HL-60/S4 treated with retinoic acid at 250 ng/mL for 4 days and 3 days (cell line): Measurements from ENCODE around the gene FAM110A.
"Not testable (repeated sequence)": the region's sequence is repeated elsewhere in the genome, so short reads cannot be mapped to it uniquely, and the experiment has no call there.

ENCODE experiments used
- in situ Hi-C: fragments of 300-500 bp; cut with MboI; formaldehyde crosslinking; loops from 2 replicates; pipeline ENCODE4 v1.7.0; 2022; ENCODE audit warnings: low sequenced_read_pairs

FAM110A gene

DNA sequence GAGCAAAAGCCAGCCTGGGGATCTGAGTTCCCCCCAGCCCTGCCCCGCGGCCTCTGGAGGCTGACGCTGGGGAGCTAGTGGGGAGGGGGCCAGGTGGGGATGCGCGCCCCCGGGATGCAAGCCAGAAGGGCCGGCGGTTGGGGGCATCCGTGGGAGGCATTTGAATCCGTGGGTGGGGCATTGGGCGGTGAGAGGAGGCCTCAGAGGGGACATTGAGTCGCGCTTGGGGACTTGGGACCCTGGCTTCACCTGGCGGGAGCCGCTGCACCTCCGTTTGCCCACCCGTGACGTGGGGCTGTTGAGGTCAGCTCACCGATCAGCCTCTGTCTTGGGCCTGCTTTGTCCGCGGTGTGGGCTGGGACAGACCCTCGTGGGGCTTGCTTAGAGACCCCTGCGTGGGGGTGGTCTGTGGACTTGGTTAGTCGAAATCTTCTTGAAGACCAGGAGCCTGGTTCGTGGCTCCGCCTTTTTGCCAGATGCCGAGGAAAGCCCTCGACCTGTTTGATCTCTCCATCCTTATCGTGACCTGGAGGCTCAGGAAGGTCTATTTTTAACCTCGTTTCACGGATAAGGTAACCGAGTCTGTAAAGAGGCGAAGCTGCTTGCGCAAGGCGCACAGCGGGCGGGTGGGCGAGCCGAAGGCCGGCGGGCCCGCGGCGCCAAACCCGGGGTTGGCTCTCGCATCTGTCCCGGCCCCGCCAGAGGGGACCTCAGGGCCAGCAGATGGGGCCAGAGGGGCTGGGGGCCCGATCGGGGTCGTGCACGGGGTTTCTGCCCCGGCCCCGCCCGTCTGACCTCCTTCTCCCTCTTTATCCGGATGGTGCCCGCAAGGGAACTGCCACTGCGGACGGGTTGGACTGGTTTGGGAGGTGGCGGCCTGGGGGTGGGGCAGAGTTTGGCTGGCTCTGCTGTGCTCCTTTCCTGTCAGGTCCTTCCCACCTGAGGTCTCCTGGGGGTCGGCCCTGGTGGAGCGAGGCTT lies 8.3 kb downstream of the FAM110A start:
- in situ Hi-C loops: no loop called here

DNA sequence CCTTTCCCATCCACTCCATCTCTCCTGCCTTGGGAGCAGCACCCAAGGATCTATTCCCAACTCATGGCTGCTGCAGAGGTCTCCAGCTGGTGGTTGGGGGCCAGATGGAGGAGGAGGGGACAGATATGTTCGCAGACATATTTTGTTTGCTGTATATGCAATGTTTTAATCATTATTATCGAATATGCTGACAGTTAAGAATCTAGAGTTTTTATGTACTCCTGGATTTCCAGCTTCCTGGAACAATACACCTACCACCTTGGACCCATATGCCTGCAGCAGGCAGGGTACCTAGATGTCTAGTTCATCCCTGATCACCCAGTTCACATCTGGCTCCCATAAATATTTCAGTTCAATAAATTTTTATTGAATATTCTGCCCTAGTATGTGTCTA lies 9.0 kb downstream of the FAM110A start:
- in situ Hi-C loops: no loop called here

DNA sequence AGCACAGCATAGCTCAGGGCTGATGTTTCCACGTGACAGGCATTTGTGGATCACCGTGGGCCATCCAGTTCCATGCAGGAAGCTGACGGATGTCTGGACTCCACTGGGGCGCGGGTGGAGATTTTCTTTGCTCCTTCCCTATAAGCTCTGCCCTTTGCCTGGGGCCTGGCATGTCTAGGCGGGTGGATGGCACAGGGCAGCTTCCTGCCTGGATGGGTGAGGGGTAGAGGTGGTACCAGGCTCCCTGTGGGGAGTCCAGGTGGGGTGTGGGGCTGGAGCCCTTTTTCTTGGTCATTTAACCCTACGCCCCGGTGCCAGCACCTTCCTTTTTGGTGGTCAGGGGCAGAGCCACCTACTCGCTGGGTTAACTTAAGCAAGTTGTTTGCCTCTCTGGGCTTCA lies 10.4 kb downstream of the FAM110A start:
- in situ Hi-C loops: no loop called here

DNA sequence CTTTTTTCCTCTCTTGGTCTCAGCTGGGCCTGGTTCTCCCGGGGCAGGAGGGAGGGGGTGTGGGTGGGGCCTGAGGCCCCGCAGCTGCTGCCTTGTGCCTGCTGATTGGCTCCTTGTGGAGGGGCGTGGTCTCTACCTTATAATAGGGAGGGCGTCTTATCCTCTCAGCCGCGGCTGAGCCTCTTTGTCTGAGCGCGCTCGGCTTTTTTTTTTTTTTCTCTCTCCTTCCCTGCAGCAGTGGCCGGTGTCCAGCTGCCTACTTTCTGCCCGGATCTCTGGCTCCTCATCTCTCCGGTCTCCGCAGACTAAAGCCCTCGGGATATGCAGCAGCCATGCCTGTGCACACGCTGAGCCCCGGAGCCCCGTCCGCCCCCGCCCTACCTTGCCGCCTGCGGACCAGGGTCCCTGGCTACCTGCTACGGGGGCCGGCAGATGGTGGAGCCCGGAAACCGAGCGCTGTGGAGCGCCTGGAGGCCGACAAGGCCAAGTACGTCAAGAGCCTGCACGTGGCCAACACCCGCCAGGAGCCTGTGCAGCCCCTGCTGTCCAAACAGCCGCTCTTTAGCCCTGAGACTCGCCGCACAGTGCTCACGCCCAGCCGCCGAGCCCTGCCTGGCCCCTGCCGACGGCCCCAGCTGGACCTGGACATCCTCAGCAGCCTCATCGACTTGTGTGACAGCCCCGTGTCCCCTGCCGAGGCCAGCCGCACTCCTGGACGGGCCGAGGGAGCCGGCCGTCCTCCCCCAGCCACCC lies 11.1 kb downstream of the FAM110A start:
- in situ Hi-C loops: no loop called here

DNA sequence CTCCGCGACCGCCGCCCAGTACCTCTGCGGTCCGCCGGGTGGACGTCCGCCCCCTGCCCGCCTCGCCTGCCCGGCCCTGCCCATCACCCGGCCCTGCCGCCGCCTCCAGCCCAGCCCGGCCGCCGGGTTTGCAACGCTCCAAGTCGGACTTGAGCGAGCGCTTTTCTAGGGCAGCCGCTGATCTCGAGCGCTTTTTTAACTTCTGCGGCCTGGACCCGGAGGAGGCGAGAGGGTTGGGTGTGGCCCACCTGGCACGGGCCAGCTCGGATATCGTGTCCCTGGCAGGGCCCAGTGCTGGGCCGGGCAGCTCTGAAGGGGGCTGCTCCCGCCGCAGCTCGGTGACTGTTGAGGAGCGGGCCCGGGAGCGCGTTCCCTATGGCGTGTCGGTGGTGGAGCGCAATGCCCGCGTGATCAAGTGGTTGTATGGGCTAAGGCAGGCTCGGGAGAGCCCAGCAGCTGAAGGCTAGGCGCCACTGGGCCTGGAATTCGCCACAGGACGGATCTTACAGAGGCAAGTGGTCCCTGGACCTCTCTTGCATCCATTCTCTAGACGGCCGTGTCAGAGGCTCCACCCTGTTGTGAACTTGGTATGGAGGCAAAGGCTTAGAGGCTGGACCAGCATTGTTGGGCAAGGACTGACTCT lies 11.8 kb downstream of the FAM110A start:
- in situ Hi-C loops: no loop called here

GRCh38 chr20:845941-846893 lies 12.7 kb downstream of the FAM110A start:
- in situ Hi-C loops: no loop called here

DNA sequence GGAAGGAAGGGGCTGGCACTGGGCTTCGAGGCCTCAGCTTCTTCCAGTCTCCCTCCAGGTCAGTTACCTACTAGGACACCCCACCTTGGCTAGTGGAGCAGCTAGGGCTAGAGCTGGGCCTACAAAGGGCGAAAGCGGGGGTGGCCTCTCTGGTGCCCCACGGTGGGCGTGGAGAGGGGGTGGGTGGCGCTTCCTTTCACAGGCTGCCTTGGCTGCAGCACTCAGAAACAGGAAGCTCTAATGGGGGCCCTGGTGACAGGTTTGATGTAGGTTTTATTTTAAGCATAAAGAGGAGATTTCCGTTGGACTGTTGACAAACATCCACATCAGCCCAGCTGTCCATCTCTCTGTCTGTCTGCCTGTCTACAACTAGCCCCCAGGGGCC lies 13.4 kb downstream of the FAM110A start:
- in situ Hi-C loops: no loop called here

- in situ Hi-C loops: no loop called here
These were observed 14.7 kb downstream of the FAM110A start for GRCh38 chr20:848193-848592.

DNA sequence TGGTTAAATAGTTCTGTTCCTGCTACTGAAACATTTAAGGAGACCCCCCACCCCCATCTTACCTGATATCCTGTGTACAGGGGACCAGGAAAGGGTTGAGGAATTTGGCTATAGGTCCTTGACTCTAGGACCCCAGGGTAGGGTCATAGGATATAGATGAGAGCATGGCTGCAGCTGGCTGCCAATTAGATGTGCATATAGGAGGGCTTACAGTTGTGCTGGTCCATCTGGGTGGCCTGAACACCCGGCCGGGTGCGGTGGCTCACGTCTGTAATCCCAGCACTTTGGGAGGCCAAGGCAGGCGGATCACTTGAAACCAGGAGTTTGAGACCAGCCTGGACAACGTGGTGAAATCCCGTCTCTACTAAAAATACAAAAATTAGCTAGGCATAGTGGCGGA lies 15.2 kb downstream of the FAM110A start:
- in situ Hi-C loops: not testable (repeated sequence)

DNA sequence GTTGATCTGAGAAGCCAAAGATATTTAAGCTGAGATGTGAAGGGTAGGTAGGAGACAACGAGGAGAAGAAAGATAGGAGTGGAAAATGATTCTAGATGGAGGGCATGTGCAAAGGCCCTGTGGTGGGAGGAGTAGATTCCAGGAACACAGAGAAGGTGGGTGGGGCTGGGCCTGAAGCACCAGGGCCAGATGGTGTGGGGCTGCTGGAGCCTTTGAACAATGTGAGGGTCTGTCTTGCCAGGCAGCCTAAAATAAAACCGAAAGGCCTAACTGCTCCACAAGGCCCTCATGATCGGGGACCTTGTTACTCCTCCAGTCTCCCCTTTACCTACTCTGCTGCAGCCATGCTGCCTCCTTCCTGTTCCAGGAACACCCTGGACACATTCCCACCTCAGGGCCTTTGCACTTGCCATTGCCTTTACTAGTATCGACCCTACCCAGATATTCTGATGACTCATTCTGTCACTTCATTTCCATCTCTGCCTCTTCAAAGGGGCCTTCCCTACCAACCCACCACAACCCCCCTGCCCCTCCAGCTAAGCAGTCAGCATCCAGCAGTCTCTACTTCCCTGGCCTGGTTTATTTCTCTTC lies 20.0 kb downstream of the FAM110A start:
- in situ Hi-C loops: no loop called here

DNA sequence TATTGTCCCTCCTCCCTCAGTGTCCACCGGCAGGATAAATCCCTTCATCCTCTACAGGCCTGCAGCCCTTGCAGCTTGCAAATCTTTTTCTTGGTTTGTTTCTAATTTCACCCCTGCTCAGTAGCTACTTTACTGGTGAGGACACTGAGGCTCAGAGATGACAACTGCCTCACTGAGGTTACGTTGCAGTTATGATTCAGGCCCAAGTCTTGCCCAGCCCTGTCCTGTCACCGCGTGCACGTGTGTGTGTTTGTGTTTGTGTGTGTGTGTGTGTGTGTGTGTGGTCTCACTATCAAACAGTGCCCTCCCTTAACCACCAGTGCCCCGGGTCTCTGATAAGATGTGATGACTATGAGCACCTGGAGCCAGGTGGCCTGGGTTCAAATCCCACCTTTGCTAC lies 21.1 kb downstream of the FAM110A start:
- in situ Hi-C loops: no loop called here

- in situ Hi-C loops: no loop called here
These were observed 22.2 kb downstream of the FAM110A start for GRCh38 chr20:855466-856360.

DNA sequence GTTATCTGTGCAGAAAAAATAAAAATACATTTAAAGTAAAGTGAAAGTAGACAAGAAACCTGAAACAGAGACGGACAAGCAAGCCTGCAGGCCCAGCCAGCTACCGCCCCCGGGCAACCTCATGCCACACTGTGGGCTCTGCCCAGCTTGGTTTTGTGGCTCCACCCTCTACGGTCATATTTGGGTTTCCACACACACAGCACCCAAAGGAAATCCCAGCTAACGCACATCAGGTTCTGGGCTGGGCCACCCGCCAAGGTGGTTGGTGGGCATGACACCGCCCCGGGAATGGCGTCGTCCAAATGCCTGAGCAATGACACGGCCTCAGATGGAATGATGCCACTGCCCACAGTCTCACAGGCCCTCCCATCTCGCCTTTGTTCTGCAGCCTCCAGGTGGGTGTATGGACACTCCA lies 22.9 kb downstream of the FAM110A start:
- in situ Hi-C loops: no loop called here

- in situ Hi-C loops: no loop called here
These were observed 24.5 kb downstream of the FAM110A start for GRCh38 chr20:858011-858410.

DNA sequence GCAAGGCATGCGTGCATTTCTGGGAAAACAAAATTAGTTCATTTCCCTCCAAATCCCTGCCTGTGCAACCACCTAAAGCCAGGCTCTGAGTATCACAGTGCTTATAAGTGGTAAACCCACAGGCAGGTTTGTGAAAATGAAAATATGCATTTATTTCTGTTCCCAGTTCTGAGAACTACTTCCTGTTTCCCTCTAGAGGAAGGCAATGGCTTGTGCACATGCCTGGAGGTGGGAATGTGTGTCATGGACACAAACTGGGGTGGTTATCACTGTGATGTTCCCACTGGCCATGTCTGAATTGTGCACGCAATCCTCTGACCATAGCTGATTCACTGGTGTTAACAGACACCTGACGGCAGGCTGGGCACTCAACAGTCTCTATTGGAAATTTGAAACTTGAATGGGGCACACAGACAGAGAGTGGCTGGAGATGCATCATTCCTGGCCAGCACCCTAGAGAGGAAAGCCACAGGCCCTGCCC lies 26.3 kb downstream of the FAM110A start:
- in situ Hi-C loops: no loop called here

DNA sequence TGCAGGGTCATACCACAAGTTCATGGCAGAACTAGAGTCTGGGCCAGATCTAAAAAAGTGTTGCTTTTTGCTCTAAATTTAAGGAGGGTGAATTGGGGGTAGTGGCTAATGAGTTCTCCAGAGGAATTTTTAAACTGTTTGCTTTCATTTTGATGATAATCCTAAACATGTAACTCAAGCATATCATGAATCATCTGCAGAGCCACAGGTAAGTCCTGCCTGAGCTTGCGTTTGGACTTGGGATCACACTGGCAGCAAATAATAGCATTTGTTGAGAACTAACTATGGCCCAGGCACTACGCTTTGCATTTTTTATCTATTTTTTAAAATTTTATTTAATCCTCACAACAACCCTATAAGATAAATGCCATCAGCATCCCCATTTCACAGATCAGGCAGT lies 27.4 kb downstream of the FAM110A start:
- in situ Hi-C loops: no loop called here

GRCh38 chr20:865440-865839 lies 31.9 kb downstream of the FAM110A start:
- in situ Hi-C loops: no loop called here

DNA sequence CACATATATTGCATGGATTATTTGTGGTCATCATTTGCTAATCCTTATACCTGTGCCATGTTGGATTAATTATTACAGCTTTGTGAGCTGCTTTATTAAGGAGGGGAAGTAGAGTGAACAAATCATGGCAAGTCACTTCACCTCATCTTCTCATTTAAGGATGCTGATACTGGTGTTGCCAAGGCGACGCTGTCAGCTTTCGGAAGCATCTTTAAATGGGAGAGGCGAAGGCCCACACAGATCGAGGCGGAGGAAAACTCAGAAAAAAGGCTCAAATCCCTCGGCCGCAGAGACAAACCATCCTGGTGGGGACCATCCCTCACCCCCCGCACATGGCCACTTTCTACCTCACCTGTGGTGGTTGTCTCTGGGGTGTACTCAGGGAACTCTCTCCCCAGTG lies 34.8 kb downstream of the FAM110A start:
- in situ Hi-C loops: no loop called here

DNA sequence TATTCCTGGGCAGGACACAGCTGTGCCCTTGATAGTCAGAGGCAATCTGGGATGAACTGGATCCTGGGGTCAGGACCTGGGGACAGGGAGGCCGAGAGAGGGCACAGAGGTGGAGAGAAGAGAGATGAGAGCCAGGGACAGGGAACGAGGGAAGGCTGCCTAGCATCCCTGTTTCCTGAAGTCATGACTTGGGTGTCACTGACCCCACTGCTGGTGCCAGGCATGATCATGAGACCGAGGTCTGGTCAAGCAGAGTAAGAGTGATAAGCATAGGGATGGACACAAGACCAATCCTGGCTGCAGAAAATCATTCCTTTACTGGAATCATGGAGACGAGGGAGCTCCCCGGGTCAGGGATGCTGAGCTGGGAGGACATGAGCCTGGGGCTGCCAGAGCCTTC lies 36.1 kb downstream of the FAM110A start:
- in situ Hi-C loops: no loop called here
